Fibroblast of gingiva (primary cell): ENCODE results near the gene CRB1.

Experiments used
- DNase-seq: peaks from one replicate; pipeline ENCODE4 v3.0.0-alpha.2; 2011; ENCODE audit warnings: low read depth

CRB1 gene

GRCh38 chr1:197351821-197352440, 83.9 kb downstream of the CRB1 start:
- DNase-seq = peak; percentile 10

DNA sequence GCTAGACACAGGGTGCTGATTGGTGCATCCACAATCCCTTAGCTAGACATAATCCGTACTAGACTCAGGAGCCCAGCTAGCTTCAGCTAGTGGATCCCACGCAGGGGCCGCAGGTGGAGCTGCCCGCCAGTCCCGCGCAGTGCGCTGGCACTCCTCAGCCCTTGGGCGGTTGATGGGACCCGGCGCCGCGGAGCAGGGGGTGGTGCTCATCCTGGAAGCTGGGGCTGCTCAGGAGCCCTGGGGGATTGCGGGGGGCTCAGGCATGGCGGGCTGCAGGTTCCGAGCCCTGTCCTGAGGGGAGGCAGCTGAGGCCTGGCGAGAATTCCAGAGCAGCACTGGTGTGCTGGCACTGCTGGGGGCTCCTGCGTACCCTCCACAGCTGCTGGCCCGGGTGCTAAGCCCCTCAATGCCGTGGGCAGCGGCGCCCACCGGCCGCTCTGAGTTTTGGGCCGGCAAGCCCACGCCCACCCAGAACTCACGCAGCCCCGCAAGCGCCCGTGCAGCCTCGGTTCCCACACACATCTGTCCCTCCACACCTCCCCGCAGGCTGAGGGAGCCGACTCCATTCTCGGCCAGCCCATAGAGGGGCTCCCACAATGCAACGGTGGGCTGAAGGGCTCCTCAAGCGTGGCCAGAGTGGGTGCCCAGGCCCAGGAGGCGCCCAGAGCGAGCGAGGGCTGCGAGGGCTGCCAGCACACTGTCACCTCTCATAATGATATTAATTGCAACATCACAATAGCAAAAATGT, 87.4 kb downstream of the CRB1 start:
- DNase-seq = no peak

DNA sequence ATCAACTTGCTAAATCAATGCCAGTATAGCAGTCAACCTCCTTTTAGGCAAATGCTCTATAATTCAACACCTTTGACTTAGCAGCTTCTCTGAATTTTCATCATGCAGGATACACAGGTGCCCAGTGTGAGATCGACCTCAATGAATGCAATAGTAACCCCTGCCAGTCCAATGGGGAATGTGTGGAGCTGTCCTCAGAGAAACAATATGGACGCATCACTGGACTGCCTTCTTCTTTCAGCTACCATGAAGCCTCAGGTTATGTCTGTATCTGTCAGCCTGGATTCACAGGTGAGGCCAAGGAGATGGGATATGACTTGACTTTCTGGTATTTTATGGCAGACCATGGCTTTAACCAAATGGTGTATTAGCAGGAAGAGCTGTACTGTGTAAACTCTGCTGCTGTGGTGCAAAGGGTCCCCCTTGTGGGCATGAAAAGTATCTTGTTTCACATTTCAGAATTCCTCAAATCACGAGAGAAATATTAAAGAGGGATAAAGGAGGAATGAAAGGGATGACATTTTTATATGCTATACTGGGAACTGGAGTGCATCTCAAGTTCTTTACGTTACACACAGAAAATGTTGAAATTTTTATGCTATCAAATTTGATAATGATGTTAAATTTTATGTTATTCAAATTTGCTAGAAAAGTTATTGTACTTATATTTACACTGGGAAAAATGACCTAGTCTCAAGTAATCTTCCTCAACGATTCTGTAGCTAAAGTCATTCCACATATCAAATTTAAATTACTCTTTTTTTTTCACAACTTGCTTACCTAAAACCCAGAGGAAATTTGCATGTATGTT, 88.9 kb downstream of the CRB1 start:
- peak; percentile 45 for DNase-seq

GRCh38 chr1:197358959-197359358, 90.9 kb downstream of the CRB1 start:
- DNase-seq = no peak

DNA sequence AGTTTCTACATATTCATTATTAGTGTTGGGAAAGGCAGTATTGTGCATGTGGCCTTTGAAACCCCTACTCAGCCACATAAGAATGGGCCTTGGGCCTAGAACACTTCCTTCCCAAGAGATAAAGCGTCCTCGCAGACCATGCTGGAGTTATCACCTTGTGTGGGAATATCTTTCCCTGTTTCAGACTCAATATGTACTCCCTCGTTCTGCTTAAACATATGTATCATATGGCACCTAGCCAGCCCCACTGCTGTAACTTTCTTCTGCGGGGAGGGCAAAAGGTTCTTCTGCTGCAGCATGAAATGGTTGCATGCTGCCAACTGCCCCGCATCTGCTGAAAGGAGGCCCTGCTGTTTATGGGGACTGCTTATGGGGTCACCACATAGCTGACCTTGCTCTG, 92.0 kb downstream of the CRB1 start:
- DNase-seq = no peak

DNA sequence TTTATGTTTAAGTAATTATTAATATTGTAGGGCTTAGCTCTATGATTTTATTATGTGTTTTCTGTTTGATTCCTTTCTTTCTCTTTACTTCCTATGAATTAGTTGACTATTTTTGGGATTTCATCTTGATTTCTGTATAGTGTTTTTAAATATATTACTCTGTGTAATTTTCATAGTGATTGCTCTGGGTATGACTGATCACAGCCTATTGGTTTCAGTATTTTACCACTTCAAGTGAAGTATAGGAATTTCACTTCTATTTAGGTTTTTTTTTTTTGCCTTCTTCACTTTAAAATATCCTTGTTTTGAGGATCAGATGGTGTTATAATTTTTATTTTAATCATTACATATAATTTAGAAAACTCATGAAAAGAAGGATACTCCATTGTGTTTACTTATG, 94.8 kb downstream of the CRB1 start:
- no peak for DNase-seq

DNA sequence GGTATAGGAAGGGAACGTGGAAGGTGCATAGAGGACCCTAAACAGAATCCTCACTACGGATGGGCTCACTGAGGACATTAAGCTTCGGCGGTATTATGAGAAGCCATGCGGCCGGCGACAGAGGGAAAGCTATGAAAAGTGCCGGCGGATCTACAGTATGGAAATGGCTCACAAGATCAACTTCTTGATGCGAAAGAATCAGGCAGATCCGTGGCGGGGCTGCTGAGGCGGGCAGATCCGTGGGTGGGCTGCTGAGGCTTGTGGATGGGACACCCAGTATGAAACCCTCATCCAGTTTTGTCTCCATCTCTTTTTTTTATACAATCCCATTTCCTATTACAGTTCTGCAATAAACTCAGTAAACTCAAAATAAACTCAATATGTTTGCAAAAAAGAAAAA, 95.8 kb downstream of the CRB1 start:
- no peak for DNase-seq

DNA sequence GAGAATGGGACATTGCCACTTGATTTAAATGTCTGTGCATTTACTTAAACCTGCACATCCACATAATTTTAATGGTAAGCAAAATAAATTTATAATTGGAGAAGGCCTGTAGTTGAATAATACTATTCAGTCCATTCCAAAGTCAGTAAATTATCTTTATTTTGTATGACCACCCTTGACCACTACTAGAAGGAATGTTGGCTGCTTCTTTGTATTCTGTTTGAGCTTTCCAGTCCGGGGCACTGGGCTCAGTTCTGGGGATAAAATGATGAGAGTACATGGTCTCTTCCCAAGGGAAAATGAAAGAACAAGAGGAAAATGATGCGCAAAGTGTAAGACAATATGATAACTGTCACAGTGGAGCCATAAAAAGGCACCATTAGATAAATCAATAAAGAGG, 98.9 kb downstream of the CRB1 start:
- DNase-seq = no peak

DNA sequence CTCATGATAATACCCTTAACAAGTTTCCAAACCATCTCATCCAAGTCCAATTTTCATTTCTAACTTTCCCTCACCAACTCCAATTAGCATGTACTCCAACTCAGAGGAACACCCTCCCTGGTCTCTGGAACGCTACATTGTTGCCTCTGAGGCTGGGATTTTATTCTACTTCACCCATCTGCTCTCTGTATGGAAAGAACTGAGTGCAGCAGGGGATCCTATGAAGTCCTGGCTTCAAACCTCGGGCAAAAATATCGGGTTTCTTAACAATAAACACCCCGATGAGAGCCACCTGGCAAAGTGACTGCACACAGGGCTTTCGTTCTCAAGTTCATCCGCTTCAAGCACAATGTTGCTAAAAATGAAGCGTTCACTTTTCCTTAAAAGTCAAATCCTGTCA, 99.6 kb downstream of the CRB1 start:
- DNase-seq = no peak

GRCh38 chr1:197374428-197374827, 106.4 kb downstream of the CRB1 start:
- DNase-seq = no peak

- no peak for DNase-seq
Observed at GRCh38 chr1:197384471-197384870, 116.4 kb downstream of the CRB1 start.

DNA sequence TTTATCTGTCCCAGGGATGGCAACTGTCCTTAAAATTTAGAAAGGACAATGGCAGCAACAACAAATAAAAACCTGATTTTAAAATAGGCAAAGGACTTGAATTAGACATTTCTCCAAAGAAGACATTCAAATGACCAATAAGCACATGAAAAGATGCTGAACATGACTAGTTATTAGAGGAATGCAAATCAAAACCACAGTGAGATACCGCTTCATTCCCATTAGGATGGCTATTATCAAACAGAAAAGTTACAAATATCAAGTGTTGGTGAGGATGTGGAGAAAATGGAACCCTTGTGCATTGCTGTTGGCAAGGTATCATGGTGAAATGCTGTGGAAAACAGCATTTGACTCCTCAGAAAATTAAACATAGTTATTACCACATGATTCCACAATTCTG, 120.7 kb downstream of the CRB1 start:
- DNase-seq = no peak

DNA sequence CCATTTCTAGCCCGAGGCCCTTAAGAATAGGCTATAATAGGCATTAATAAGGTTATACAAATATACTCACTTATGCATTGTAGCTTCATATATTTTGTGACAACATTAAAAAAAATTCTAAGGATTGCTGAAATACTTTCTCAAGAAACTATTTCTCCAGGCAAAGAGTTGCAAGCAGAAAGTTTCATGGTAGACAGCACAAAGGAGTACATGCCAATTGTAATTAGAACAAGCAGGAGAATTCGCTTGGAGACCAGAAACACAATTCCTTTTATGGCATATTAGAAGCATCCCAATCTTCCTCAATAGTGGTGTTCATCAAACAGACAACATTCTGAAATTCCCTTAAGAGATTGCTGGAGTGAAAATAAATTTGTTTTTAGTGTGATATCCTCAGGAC, 122.8 kb downstream of the CRB1 start:
- no peak for DNase-seq

GRCh38 chr1:197391303-197392226, 123.5 kb downstream of the CRB1 start:
- no peak for DNase-seq

DNA sequence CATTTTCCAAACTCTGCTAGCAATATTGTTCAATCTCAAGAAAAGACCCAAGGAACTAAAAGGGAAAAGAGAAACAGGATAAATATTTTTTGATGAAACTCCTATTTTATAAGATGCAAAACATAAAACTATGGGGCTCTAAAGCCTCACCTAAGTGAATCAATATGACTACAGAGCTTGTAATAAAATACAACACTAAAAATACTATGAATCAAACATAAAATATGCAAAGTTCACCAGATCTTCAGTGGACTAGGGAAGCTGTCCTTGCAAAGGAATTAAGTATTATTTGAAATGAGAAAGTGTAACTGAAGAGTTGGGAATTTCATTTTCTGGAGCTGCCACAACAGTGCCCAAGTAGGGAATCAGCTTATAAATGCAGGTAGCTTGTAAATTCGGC, 124.5 kb downstream of the CRB1 start:
- DNase-seq = no peak

- no peak for DNase-seq
Observed at GRCh38 chr1:197393105-197393504, 125.1 kb downstream of the CRB1 start.

GRCh38 chr1:197393772-197394171, 125.7 kb downstream of the CRB1 start:
- DNase-seq = no peak

- no peak for DNase-seq
Observed at GRCh38 chr1:197394831-197395608, 127.0 kb downstream of the CRB1 start.

GRCh38 chr1:197397895-197398294, 129.8 kb downstream of the CRB1 start:
- no peak for DNase-seq

DNA sequence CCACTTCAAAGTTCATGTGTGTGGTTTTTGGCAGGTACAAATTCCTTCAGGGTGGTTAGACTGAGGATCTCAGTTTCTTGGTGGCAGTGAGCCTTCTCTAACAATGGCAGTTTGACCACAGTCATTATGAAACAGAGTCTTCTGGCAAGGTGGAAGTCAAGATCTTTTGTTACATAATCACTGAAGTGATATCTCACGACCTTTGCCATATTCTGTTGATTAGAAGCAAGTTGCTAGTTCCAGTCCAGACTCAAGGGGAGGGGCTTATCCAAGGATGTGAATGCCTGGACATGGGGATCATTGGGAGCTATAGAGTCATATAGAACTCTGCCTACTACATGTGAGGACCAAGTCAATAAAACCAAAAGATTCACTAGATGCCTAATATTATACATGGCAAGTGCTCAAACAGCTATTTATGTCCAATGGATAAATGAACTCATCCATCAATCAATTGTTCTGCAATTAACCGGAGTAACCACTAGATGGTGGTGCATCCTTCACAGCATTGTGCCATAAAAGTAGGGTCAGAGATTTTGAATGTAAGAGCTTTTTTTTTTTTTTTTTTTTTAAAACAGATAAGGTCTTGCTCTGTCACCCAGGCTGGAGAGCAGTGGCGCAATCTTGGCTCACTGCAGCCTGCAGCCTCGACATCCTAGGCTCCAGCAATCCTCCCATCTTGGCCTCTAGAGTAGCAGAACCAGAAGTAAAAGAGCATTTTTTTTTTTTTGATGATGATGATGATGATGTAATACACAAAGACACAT, 131.9 kb downstream of the CRB1 start:
- DNase-seq = peak; percentile 42

GRCh38 chr1:197400522-197400902, 132.5 kb downstream of the CRB1 start:
- no peak for DNase-seq
